ENCODE results near the gene EEF2KMT.
"Not testable (repeated sequence)": the region's sequence is repeated elsewhere in the genome, so short reads cannot be mapped to it uniquely, and the experiment has no call there.

Gene EEF2KMT

GRCh38 chr16:5097470-5098220 lies at the start of gene EEF2KMT:
Gene EEF2KMT, minus strand, starts transcription at chr16:5097795. Its CDS starts 56 bp downstream, at chr16:5097739.
- DNase-seq (ENCODE audit: low spot score) = peak; percentile 95

GRCh38 chr16:5144621-5144956 lies 47.0 kb upstream of the EEF2KMT start:
- not testable (repeated sequence) for DNase-seq (ENCODE audit: low spot score)

DNA sequence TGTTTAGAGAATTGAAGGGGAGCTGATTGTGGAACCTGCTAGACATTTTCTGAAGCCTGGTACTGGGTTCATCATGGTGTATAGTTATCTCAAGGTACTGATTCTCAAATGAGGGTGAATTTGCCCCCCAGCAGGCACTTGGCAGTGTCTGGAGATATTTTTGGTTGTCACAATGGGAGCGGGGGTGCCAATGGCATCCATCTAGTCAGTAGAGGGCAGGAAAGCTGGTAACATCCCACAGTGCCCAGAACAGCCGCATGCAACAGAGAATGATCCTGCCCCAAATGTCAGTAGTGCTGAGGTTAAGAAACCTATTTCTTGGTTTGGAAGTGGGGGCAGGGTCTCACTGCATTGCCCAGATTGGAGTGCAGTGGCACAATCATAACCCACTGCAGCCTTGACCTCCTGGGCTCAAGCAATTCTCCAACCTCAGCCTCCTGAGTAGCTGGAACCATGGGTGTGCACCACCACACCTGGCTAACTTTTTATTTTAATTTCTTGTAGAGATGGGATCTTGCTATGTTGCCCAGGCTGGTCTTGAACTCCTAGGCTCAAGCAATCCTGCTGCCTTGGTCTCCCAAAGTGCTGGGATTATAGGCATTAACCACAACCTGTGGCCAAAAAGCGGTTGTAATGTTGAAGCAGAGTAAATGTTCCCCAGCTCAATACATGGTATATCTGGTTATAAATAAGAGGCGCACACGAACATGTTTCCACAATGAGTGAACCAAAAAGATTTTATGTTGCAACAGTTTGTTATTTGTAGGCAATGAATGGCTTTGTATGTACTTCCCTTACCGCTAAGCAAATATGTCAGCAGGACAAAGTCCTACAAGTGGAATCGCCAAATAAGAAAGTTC lies 46.4 kb upstream of the EEF2KMT start:
- no peak for DNase-seq (ENCODE audit: low spot score)

DNA sequence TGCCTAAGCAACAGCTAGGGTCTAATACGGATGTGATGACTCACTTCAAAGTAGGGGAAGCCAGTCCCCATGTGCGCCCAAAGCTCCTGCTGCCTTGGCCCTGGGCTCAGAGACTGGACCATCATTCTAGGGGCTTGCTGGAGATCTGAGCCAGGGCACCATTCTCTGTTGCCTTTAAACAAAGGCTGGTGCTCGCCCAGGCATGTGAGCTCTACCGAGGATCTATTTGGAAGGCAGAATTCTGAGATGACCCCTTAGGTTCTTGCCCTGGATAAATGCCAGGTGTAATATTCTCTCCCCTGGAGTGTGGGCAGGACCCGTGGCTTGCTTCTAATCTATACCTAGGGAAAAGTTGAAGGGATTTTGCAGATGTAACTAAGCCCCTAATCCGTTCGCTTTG lies 42.6 kb upstream of the EEF2KMT start:
- DNase-seq (ENCODE audit: low spot score) = not testable (repeated sequence)

- DNase-seq (ENCODE audit: low spot score) = not testable (repeated sequence)
Measured at GRCh38 chr16:5134739-5135452, 37.3 kb upstream of the EEF2KMT start.

- not testable (repeated sequence) for DNase-seq (ENCODE audit: low spot score)
Measured at GRCh38 chr16:5132915-5133600, 35.5 kb upstream of the EEF2KMT start.

DNA sequence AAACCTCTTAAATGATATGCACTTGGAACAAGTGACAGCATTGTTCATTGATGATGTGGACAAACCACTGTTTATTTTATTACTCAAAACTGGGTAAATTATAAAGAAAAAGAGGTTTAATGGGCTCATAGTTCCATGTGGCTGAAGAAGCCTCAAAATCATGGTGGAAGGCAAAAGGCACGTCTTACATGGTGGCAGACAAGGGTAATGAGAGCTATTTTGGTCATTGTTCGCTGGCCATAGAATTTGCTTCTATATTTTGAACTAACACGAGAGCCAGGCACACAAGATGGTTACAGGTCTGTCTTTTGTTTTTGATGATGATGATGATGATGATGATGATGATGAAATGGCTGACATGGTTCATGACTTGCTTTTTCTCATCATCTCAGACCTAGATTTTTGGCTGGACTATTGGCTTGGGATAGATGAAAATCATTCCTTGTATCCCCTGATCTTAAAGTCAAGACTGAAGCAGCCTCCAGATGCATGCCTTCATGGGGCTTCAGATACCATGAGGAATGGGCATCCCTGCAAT lies 33.9 kb upstream of the EEF2KMT start:
- not testable (repeated sequence) for DNase-seq (ENCODE audit: low spot score)

GRCh38 chr16:5117300-5118087 lies 19.9 kb upstream of the EEF2KMT start:
- not testable (repeated sequence) for DNase-seq (ENCODE audit: low spot score)

DNA sequence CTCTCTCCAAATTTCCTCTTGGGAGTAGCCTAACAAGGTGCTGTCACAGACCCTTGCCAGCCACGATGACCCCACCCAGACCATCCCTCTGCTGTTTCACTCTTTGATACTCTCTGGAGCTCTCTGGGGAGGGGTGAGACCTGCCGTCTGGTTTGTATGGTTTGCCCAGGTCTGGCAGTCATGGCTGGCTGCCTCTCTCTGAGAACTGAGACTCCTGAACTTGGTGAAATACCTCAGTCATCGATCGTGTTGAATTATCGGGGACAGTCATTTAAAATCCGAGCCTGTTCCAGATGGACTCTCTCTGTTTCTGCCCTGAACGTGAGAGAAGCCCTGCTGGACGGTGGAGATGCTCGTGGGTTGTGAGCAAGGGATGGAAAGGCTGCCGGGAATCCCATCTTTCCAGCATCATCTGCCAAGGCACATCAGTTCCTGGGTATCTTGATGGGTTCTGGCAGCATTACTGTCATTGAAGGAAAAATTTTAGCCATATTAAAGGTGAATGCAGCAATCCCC lies 19.2 kb upstream of the EEF2KMT start:
- not testable (repeated sequence) for DNase-seq (ENCODE audit: low spot score)

- not testable (repeated sequence) for DNase-seq (ENCODE audit: low spot score)
Measured at GRCh38 chr16:5110933-5111332, 13.3 kb upstream of the EEF2KMT start.

GRCh38 chr16:5108505-5109158 lies 11.0 kb upstream of the EEF2KMT start:
- no peak for DNase-seq (ENCODE audit: low spot score)

GRCh38 chr16:5105039-5105438 lies 7.4 kb upstream of the EEF2KMT start:
- DNase-seq (ENCODE audit: low spot score) = not testable (repeated sequence)

GRCh38 chr16:5103296-5104032 lies 5.9 kb upstream of the EEF2KMT start:
- not testable (repeated sequence) for DNase-seq (ENCODE audit: low spot score)

- DNase-seq (ENCODE audit: low spot score) = not testable (repeated sequence)
Measured at GRCh38 chr16:5099174-5099573, 1.6 kb upstream of the EEF2KMT start.

DNA sequence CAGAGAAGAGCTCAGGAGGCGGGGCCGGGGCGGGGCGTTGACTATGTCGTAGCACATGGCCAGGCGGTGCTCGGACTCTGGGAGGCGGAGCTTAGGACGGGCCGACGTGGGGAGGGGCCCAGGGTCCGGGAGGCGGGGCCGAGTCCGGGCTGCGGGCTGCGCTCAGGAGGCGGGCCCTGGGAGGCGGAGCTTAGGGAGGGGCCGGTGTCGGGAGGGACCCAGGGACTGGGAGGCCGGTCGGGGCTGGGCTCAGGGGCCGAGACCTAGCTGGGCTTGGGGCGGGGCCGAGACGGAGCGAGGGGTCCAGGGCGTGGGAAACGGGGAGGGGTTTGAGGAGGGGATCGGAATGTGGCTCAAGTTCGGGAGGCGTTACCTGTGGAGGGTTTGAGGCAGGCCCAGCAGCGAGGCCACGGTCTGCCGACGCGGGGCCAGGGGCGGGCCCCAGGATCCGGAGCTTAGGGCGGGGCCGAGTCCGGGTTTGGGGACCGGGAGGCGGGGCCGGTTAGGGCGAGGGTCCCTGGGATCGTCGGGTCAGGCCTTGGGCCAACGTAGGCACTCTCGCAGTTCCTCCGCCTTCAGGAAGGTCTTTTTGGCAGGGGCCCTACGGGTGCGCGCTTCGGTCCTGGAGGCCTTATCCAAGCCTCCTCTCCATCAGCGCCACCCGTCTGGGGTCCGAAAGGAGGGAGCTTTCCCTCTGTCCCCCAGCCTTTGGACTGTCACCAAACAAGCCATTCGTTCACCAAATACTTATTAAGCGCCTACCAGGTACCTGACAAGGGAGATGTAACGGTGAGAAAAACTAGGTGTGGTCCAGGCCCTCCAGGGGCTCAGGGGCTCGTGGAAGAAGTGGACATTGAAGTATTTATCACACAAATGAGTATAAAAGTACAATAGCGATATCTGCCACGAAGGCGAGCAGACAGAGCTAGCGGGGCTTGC lies 895 bp upstream of the EEF2KMT start:
- peak; percentile 65 for DNase-seq (ENCODE audit: low spot score)

GRCh38 chr16:5097061-5097469 lies 530 bp downstream of the EEF2KMT start:
- not testable (repeated sequence) for DNase-seq (ENCODE audit: low spot score)

DNA sequence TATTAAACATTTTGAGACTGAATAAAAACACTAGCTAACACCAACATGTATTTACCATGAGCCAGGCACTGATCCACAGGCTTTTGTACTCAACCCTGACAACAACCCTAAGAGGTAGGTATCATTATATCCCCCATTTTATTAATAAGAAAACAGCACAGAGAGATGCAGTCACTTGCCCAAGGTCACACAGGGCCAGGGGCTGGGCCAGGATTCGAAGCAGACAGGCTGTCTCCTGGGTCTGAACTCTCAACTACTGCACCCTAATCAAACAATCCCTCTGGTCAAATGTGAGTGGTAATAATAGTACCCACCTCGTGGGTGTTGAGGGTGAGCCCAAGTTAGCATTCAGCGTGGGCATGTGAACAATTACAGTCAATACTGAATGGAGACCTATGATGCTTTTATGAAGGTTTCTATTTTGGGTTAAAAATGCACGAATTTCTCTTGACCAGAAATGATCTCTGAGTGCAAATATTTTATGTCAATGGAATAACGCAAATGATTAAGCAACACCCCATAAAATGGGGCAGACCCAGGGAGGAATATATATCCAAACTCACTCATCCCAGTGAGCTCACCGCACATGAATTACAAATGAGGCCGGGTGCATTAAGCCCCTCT lies 1.0 kb downstream of the EEF2KMT start:
- not testable (repeated sequence) for DNase-seq (ENCODE audit: low spot score)
